ENCODE measurements around the gene FMN1.

GRCh38 chr15:32986147-32986546 is 208.4 kb downstream of the FMN1 start:
- TF ChIP-seq CTCF (IDR thresholded peaks at IDR 0.05) (no peak), EP300 (IDR thresholded peaks at IDR 0.05) (no peak)
